ENCODE results near the gene MACROD2. TPM values are rescaled to one million over a fixed set of nuclear protein-coding genes. Genes with fewer than 3 reads are reported as not detected.

The MACROD2 gene
- total and polyA plus RNA-seq, 2 experiments from 2014 or later, result 2.8 to 4.3 TPM

GRCh38 chr20:15575255-15575654, 1579.9 kb downstream of the MACROD2 start:
- Mint-ChIP-seq H3K4me1 (peaks cover 11% of the 10 kb centered on the region), H3K4me3 (no peak overlapping the region), H3K27me3 (ENCODE audit: insufficient read depth, low read depth, poor library complexity) (no peaks in the 10 kb centered on the region), H3K36me3 (ENCODE audit: low read depth) (no peaks in the 10 kb centered on the region), H3K9me3 (no peaks in the 10 kb centered on the region), H3K27ac (no peak overlapping the region)
- Histone ChIP-seq H3K79me2 (replicated peaks; ENCODE audit: insufficient read depth) (no peaks in the 10 kb centered on the region), H3K4me2 (no peak overlapping the region), H3K36me3 (ENCODE audit: insufficient read depth) (no peaks in the 10 kb centered on the region), H3K4me1 (ENCODE audit: insufficient read depth) (peaks cover 10% of the 10 kb centered on the region), H2AFZ (no peak overlapping the region), H3K27me3 (ENCODE audit: insufficient read depth) (no peaks in the 10 kb centered on the region), H3F3A (replicated peaks; ENCODE audit: low read depth) (no peaks in the 10 kb centered on the region), H3K9me2 (ENCODE audit: insufficient read depth) (no peaks in the 10 kb centered on the region), H3K27ac (ENCODE audit: low read depth) (no peak overlapping the region), H3K4me3 (no peak overlapping the region), H4K20me1 (replicated peaks; ENCODE audit: insufficient read depth) (no peaks in the 10 kb centered on the region)
- ATAC-seq (no peak), DNase-seq (ENCODE audit: low spot score) (no peak)
- TF ChIP-seq ZNF462 (CRISPR knock-in tag; IDR thresholded peaks at IDR 0.05) (no peak), CREB1 (CRISPR knock-in tag; IDR thresholded peaks at IDR 0.05; ENCODE audit: low read depth) (no peak)

DNA sequence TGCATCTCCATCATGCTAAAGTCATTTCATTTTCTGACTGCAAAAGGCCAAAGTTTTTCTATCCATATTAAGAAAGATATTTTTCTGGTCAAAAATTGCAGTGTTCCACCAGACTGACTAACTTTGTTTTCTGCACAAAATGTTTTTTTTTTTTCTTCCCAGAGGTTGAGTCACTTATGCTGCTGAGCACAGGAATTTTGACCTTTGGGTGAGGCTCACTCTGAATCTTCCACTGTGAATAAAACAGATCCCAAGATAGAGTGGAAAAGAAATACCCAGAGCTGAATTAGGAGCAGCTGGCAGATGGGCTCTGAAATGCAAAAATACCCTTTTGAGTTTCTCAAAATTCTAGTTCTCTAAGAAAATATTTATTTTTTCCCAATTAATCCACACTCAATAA, 1581.1 kb downstream of the MACROD2 start:
- ATAC-seq (no peak), DNase-seq (ENCODE audit: low spot score) (no peak)
- Mint-ChIP-seq H3K27ac (no peak overlapping the region), H3K4me3 (no peak overlapping the region), H3K9me3 (no peaks in the 10 kb centered on the region), H3K4me1 (peaks cover 20% of the 10 kb centered on the region), H3K36me3 (ENCODE audit: low read depth) (no peaks in the 10 kb centered on the region), H3K27me3 (ENCODE audit: insufficient read depth, low read depth, poor library complexity) (no peaks in the 10 kb centered on the region)
- H4K20me1 ChIP-seq (replicated peaks; ENCODE audit: insufficient read depth), result no peaks in the 10 kb centered on the region
- H3K27ac ChIP-seq (ENCODE audit: low read depth), result no peak overlapping the region
- H3F3A ChIP-seq (replicated peaks; ENCODE audit: low read depth), result no peaks in the 10 kb centered on the region
- no peak overlapping the region for H2AFZ ChIP-seq
- no peaks in the 10 kb centered on the region for H3K79me2 ChIP-seq (replicated peaks; ENCODE audit: insufficient read depth)
- H3K4me1 ChIP-seq (ENCODE audit: insufficient read depth), result peaks cover 14% of the 10 kb centered on the region
- H3K27me3 ChIP-seq (ENCODE audit: insufficient read depth), result no peaks in the 10 kb centered on the region
- H3K4me2 ChIP-seq, result no peak overlapping the region
- H3K9me2 ChIP-seq (ENCODE audit: insufficient read depth), result peaks cover 3% of the 10 kb centered on the region; the same call in 1 of the 2 replicates
- H3K4me3 ChIP-seq, result no peak overlapping the region
- no peaks in the 10 kb centered on the region for H3K36me3 ChIP-seq (ENCODE audit: insufficient read depth)
- TF ChIP-seq CTCF (conservative IDR thresholded peaks at IDR 0.05; ENCODE audit: low read depth in 2 of 2) (no peak), EZH2phosphoT487 (IDR thresholded peaks at IDR 0.05; ENCODE audit: unreplicated experiment) (no peak), ZNF114 (CRISPR knock-in tag; IDR thresholded peaks at IDR 0.05) (no peak), EZH2 (IDR thresholded peaks at IDR 0.05; ENCODE audit: low read depth, unreplicated experiment) (no peak), POLR2AphosphoS5 (IDR thresholded peaks at IDR 0.05; ENCODE audit: low read depth) (no peak), JUNB (IDR thresholded peaks at IDR 0.05; ENCODE audit: unreplicated experiment) (no peak), CREB1 (CRISPR knock-in tag; IDR thresholded peaks at IDR 0.05; ENCODE audit: low read depth) (no peak)

Measured in GM23338 (cell line).